Esophagus squamous epithelium (tissue), 4 donors: Measurements from ENCODE around the gene TMTC2.

Experiments
- CTCF ChIP-seq, 6 experiments: fragments of 450-650 bp in 4 of 6; fragments of 200-600 bp in 2 of 6; sonication (generic) in 2 of 6; IDR thresholded peaks; one replicate each; pipeline ENCODE4 v1.5.1; 2016 to 2019; ENCODE audit warnings: antibody characterized with exemption in 6 of 6, mild to moderate bottlenecking in 4 of 6, moderate library complexity in 4 of 6
- POLR2A ChIP-seq, 4 donors: fragments of 450-650 bp; IDR thresholded peaks; one replicate each; pipeline ENCODE4 v1.6.1; 2017; ENCODE audit warnings: antibody characterized with exemption in 4 of 4, mild to moderate bottlenecking in 4 of 4, moderate library complexity in 3 of 4

- TF ChIP-seq POLR2A (IDR thresholded peaks at IDR 0.05) = no peak
- TF ChIP-seq CTCF (IDR thresholded peaks at IDR 0.05) = no peak
Measured at GRCh38 chr12:82803201-82803600, 116.5 kb downstream of the TMTC2 start.
